22Rv1 (cell line): Measurements from ENCODE around the gene ARID3B.

Experiments
- H3K27ac ChIP-seq: fragments of 450-650 bp; 2 replicates; pipeline ENCODE4 v1.5.1; 2017
- ZFX ChIP-seq: fragments of 450-650 bp; IDR thresholded peaks from 2 replicates; pipeline ENCODE4 v1.6.1; 2017; ENCODE audit warnings: antibody characterized with exemption, borderline replicate concordance
- TF ChIP-seq, protein P1 (sequence below): fragments of 450-650 bp; IDR thresholded peaks from 2 replicates; pipeline ENCODE4 v1.5.1; 2017; ENCODE audit warnings: mild to moderate bottlenecking

Gene ARID3B

DNA sequence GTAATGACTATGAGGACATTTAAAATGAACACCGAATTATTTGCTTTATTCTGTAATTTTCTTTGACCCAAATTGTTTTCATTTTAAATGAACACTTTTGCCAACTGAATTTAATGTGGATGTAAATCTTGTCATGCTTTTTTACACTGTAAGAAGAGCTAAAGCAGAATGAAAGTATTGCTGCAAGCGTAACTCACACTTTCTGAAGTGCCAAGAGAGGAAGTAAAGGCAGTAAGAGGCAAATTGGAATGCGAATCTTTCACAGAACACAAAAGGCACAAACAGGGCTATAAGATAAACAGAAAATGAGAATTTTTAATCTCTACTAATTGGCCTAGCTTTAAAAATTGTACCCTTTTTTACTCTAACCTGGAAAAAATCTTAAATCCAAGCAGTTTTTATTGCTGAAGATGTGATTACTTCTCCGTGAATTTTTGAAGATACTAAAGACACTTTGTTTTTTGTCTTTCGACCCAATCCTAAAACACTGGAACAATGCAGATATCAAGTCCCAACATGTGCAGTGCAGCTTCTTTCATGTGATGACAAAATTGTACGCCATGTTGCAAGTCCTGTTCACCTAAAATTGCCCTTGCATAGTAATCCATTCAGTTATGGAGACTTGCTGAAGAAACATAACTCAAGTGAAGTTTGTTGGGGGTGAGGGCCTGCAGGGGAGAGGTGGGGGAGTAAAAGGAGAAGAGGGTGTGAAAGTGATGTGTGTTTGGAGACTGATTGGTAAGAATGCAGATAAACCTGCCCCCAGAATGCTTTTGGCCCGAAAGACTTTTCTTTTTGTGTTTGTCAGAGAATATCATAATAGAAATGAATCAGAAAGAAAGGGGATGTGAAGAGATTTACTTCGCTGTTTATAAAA is 1.4 kb downstream of the ARID3B start:
- H3K27ac ChIP-seq, result no peak overlapping the region
- no peak for TF ChIP-seq ZFX
- TF ChIP-seq, protein P1, sequence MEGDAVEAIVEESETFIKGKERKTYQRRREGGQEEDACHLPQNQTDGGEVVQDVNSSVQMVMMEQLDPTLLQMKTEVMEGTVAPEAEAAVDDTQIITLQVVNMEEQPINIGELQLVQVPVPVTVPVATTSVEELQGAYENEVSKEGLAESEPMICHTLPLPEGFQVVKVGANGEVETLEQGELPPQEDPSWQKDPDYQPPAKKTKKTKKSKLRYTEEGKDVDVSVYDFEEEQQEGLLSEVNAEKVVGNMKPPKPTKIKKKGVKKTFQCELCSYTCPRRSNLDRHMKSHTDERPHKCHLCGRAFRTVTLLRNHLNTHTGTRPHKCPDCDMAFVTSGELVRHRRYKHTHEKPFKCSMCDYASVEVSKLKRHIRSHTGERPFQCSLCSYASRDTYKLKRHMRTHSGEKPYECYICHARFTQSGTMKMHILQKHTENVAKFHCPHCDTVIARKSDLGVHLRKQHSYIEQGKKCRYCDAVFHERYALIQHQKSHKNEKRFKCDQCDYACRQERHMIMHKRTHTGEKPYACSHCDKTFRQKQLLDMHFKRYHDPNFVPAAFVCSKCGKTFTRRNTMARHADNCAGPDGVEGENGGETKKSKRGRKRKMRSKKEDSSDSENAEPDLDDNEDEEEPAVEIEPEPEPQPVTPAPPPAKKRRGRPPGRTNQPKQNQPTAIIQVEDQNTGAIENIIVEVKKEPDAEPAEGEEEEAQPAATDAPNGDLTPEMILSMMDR, result no peak

DNA sequence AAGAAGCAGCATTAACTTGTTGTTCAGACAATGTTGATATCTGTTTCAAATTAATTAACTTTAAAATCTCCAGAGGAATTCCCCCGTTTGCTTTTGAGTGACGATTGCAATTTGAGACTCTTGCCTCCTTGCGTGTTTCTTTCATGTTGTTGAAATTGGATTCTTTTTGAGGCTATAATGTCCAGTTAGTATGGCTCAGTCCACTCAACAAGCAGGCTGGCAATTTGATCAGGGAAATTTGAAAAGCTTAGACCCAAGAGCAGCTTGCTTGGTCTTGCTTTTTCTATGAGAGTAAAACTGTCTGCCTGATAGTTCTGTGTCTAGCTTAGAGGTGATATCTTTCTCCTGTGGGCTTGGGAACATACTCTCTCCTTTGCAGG is 2.0 kb downstream of the ARID3B start:
- TF ChIP-seq ZFX, result no peak
- TF ChIP-seq, protein P1, result no peak
- no peak overlapping the region for H3K27ac ChIP-seq

DNA sequence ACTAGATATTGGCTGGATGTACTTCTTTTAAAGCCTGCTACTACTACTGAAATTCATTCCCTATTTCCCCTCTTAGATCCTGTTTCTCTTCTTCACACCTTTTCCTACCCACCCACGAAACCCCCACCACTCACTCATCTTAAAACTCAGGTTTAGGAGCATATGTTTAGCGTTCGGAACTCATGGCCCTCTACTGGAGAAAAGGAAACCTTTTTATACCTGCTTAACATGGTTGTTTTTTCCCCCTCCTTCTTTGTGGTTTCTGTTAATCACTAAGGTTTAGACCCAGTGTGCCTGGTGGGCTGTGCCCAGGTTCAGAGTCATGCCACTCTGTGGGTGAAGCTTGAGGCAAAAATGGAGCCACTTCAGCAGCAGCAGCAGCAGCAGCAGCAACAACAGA is 2.6 kb downstream of the ARID3B start:
- no peak overlapping the region for H3K27ac ChIP-seq
- TF ChIP-seq, protein P1, result peak; percentile 38
- TF ChIP-seq ZFX, result no peak

DNA sequence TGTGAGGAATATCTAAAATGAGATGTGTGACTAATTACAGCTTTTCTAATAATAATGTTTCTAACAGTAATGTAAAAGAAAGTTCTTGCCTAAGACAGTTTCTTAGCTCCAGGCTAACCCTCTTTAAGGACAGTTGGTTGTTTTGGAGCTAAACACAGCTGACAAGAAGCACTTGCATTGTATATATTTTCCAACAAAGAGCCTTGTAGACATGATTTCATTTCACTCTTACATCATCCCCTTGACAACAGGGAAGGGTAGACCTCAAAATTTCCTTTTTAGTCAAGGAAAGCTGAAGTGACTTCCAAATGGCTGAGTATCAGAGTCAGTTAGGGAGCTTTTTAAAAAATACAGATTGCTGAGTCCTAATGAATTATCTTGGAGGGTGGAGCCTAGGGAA is 4.1 kb downstream of the ARID3B start:
- no peak overlapping the region for H3K27ac ChIP-seq
- TF ChIP-seq ZFX, result no peak
- TF ChIP-seq, protein P1, result no peak

DNA sequence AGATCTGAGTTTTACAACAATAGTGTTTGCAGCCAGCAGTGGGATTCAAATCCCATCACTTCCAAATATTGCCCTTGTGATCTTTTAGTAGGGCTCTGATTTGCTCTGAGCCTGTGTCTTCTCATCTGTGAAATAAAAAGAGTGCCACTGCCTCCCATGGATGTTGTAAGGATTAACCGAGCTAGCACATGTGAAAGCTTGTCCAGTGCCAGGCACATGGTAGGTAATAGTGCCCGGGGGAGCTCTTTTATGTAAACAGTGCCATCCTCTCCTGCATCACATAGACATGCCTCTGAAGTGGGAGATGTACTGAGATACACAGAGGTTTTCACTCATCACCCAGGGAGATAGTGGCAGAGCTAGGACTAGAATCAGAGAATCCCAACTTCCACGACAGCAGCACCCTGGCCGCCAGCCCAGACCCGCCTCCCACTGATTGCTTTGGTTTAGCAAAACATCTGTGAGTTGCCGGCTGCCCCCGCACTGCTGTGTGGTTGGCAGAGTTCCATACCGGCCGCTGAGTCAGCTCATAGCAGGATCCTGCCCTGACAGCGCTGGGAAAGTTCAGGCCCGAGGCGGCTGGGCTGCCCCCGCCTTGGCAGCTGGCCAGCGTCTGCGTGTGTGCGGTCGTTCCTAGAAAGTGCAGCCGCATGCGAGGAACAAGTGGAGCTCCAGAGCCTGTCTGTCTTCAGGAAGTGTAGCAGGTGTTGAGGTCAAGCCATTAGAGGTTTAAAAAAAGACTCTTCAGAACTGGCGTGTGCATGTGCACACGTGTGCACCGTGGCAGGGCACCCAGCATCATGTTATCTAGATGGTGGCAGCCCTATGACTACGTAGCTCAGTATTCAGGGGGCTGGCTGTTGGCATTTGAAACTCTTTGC is 5.0 kb downstream of the ARID3B start:
- H3K27ac ChIP-seq, result no peak overlapping the region

DNA sequence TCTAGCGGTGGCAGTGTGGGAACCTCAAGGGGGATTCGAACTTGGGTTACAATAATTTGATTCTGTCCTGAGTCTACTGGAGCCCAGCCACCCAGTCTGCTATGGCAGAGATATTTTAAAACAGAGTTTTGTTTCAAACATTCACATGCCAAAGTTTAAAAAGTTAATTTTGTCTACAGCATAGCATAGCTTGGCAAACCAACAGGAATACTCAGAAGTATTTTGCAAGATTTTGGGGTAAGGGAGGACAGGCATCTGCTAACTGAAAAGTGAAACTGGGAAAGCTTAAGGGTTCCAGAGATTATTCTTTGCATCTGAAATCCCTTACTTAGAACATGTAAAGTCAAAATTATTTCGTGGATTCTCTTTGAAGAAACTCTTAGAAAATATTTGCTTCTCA is 6.6 kb downstream of the ARID3B start:
- no peak for TF ChIP-seq ZFX
- TF ChIP-seq, protein P1, result no peak
- no peak overlapping the region for H3K27ac ChIP-seq

More for the DNA sequence above, 5.0 kb downstream of the ARID3B start:
- TF ChIP-seq ZFX, result no peak
- TF ChIP-seq, protein P1, result peak; percentile 6; the same call in 1 of the 2 replicates
